ENCODE results near the gene CASZ1. TPM values are rescaled to one million over a fixed set of nuclear protein-coding genes. Genes with fewer than 3 reads are reported as not detected.

The CASZ1 gene
- total RNA-seq, 2 donors from 2014 or later, result 1.6 to 1.8 TPM

GRCh38 chr1:10771789-10772188 is 24.7 kb downstream of the CASZ1 start:
- H3K27ac Mint-ChIP-seq, result no peak overlapping the region
- H3K36me3 Mint-ChIP-seq, result no peaks in the 10 kb centered on the region
- no peaks in the 10 kb centered on the region for H3K9me3 Mint-ChIP-seq
- DNase-seq (ENCODE audit: low spot score in 2 of 2) (no peak), ATAC-seq (no peak)

GRCh38 chr1:10768552-10768951 is 27.9 kb downstream of the CASZ1 start:
- Mint-ChIP-seq H3K36me3 (no peaks in the 10 kb centered on the region), H3K9me3 (no peaks in the 10 kb centered on the region), H3K27ac (no peak overlapping the region)
- ATAC-seq (no peak), DNase-seq (ENCODE audit: low spot score in 2 of 2) (no peak)

GRCh38 chr1:10767282-10767681 is 29.2 kb downstream of the CASZ1 start:
- no peaks in the 10 kb centered on the region for H3K9me3 Mint-ChIP-seq
- ATAC-seq (no peak), DNase-seq (ENCODE audit: low spot score in 2 of 2) (no peak)
- H3K27ac Mint-ChIP-seq, result no peak overlapping the region
- H3K36me3 Mint-ChIP-seq, result no peaks in the 10 kb centered on the region

GRCh38 chr1:10765734-10766478 is 30.5 kb downstream of the CASZ1 start:
- DNase-seq (ENCODE audit: low spot score in 2 of 2), result no peak
- ATAC-seq, result no peak
- Mint-ChIP-seq H3K27ac (no peak overlapping the region), H3K36me3 (no peaks in the 10 kb centered on the region), H3K9me3 (no peaks in the 10 kb centered on the region)

- Mint-ChIP-seq H3K36me3 (no peaks in the 10 kb centered on the region), H3K27ac (no peak overlapping the region), H3K9me3 (no peaks in the 10 kb centered on the region)
- no peak for ATAC-seq
- no peak for DNase-seq (ENCODE audit: low spot score in 2 of 2)
These were observed 31.1 kb downstream of the CASZ1 start for GRCh38 chr1:10765304-10765703.

GRCh38 chr1:10764296-10764798 is 32.1 kb downstream of the CASZ1 start:
- Mint-ChIP-seq H3K9me3 (no peaks in the 10 kb centered on the region), H3K36me3 (no peaks in the 10 kb centered on the region), H3K27ac (peak overlapping the region in 1 of 2 donors; percentile 90)
- DNase-seq (ENCODE audit: low spot score in 2 of 2), result no peak
- no peak for ATAC-seq

- ATAC-seq (no peak), DNase-seq (ENCODE audit: low spot score in 2 of 2) (no peak)
- Mint-ChIP-seq H3K36me3 (no peaks in the 10 kb centered on the region), H3K9me3 (no peaks in the 10 kb centered on the region), H3K27ac (no peak overlapping the region)
These were observed 33.6 kb downstream of the CASZ1 start for GRCh38 chr1:10762875-10763274.

GRCh38 chr1:10762153-10762523 is 34.3 kb downstream of the CASZ1 start:
- ATAC-seq (no peak), DNase-seq (ENCODE audit: low spot score in 2 of 2) (no peak)
- Mint-ChIP-seq H3K27ac (no peak overlapping the region), H3K36me3 (no peaks in the 10 kb centered on the region), H3K9me3 (no peaks in the 10 kb centered on the region)

GRCh38 chr1:10761503-10762152 is 34.8 kb downstream of the CASZ1 start:
- H3K36me3 Mint-ChIP-seq, result no peaks in the 10 kb centered on the region
- ATAC-seq (no peak), DNase-seq (ENCODE audit: low spot score in 2 of 2) (no peak)
- no peaks in the 10 kb centered on the region for H3K9me3 Mint-ChIP-seq
- no peak overlapping the region for H3K27ac Mint-ChIP-seq

- H3K9me3 Mint-ChIP-seq, result no peaks in the 10 kb centered on the region
- ATAC-seq, result no peak
- no peak overlapping the region for H3K27ac Mint-ChIP-seq
- no peaks in the 10 kb centered on the region for H3K36me3 Mint-ChIP-seq
- DNase-seq (ENCODE audit: low spot score in 2 of 2), result no peak
These were observed 35.6 kb downstream of the CASZ1 start for GRCh38 chr1:10760566-10761502.

- Mint-ChIP-seq H3K27ac (no peak overlapping the region), H3K36me3 (no peaks in the 10 kb centered on the region), H3K9me3 (no peaks in the 10 kb centered on the region)
- ATAC-seq, result no peak
- DNase-seq (ENCODE audit: low spot score in 2 of 2), result no peak
These were observed 36.8 kb downstream of the CASZ1 start for GRCh38 chr1:10759413-10760200.

- Mint-ChIP-seq H3K36me3 (no peaks in the 10 kb centered on the region), H3K9me3 (no peaks in the 10 kb centered on the region), H3K27ac (no peak overlapping the region)
- no peak for DNase-seq (ENCODE audit: low spot score in 2 of 2)
- ATAC-seq, result no peak
These were observed 39.6 kb downstream of the CASZ1 start for GRCh38 chr1:10756842-10757241.

GRCh38 chr1:10755970-10756521 is 40.4 kb downstream of the CASZ1 start:
- Mint-ChIP-seq H3K36me3 (no peaks in the 10 kb centered on the region), H3K9me3 (no peaks in the 10 kb centered on the region), H3K27ac (no peak overlapping the region)
- DNase-seq (ENCODE audit: low spot score in 2 of 2) (peak in 1 of 2 donors; percentile 39), ATAC-seq (peak; percentile 85 to 94)

- Mint-ChIP-seq H3K9me3 (no peaks in the 10 kb centered on the region), H3K36me3 (no peaks in the 10 kb centered on the region), H3K27ac (no peak overlapping the region)
- no peak for DNase-seq (ENCODE audit: low spot score in 2 of 2)
- ATAC-seq, result no peak
These were observed 41.7 kb downstream of the CASZ1 start for GRCh38 chr1:10754568-10755329.

- DNase-seq (ENCODE audit: low spot score in 2 of 2) (no peak), ATAC-seq (no peak)
- Mint-ChIP-seq H3K36me3 (no peaks in the 10 kb centered on the region), H3K9me3 (no peaks in the 10 kb centered on the region), H3K27ac (no peak overlapping the region)
These were observed 43.1 kb downstream of the CASZ1 start for GRCh38 chr1:10753299-10753698.
